ENCODE data around the gene ZMIZ2.
A peak's percentile ranks its signal among the peaks of the same experiment; 100 is the strongest.
"Not testable (repeated sequence)": the region's sequence is repeated elsewhere in the genome, so short reads cannot be mapped to it uniquely, and the experiment has no call there.

The ZMIZ2 gene

DNA sequence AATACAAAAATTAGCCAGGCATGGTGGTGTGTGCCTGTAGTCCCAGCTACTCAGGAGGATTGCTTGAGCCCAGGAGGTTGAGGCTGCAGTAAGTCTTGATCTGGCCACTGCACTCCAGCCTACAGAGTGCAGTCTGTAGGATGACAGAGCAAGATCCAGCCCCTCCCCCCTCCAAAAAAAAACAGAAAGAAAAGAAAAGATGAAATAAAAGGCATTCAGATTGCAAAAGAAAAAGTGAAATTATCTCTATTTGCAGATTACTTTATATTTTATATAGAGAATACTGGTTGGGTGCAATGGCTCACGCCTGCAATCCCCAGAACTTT, 20.7 kb upstream of the ZMIZ2 start:
- no peak for DNase-seq (ENCODE audit: low read depth in 2 of 2)

DNA sequence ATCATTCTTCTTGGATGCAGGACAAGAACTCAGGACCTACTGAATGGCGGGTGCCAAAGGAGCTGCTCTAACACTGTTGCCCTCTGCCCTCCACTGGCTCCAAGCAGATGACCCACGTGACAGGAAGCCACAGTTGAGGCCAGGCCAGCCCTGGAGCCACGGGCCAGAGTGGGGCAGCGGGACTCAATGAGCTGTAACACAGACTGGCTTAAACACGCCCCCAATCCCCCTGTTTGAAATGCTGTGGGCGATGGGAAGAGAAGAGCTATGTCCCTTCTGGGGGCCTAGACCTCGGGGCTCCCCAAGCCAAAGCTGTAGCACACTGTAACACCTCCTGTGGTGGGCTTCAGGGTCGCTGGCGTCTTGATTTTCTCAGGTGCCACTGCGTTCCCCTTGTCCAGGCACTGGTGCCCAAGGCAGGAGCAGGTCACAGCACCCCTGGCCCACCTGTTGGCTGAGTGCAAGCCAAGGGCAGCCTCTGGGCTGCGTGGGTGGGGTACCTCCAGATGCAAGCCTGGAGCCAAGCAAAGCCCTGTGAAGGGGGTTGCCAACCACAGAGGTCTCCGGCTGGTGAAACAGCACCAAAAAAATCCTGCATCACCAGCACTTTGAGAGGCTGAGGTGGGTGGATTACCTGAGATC, 18.6 kb upstream of the ZMIZ2 start:
- DNase-seq (ENCODE audit: low read depth in 2 of 2): no peak

DNA sequence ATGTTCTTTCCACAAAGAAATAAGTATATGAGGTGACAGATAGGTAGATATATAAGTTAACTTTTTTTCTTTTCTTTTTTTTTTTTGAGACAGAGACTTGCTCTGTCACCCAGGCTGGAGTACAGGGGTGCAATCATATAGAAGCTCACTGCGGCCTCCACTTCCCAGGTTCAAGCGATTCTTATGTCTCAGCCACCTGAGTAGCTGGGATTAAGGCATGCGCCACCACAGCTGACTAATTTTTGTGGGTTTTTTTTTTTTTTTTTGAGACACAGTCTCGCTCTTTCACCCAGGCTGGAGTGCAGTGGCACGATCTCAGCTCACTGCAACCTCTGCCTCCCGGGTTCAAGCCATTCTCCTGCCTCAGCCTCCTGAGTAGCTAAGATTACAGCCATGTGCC, 15.7 kb upstream of the ZMIZ2 start:
- not testable (repeated sequence) for DNase-seq (ENCODE audit: low read depth in 2 of 2)

DNA sequence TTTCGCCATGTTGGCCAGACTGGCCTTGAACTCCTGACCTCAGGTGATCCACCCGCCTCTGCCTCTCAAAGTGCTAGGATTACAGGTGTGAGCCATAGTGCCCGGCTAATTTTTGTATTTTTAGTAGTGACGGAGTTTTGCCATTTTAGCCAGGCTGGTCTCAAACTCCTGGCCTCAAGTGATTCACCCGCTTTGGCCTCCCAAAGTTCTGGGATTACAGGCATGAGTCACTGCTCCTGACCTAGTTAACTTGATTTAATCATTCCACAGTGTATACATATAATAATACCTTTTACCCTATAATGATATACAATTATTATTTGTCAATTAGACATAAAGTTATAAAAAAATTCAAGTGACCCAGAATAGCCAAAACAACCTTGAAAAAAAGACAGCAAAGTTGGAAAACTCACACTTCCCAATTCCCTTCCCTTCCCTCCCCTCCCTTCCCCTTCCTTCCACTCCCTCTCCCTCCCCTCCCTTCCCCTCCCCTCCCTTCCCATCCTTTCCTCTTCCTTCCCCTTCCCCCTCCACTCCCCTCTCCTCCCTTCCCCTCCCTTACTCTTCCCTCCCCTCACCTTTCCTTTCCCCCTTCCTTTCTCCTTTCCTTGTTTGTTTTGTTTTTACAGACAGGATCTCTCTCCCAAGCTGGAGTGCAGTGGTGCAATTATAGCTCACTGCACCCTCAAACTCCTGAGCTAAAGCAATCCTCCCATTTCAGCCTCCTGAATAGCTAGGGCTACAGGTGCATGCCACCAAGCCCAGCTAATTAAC, 14.8 kb upstream of the ZMIZ2 start:
- DNase-seq (ENCODE audit: low read depth in 2 of 2): no peak

DNA sequence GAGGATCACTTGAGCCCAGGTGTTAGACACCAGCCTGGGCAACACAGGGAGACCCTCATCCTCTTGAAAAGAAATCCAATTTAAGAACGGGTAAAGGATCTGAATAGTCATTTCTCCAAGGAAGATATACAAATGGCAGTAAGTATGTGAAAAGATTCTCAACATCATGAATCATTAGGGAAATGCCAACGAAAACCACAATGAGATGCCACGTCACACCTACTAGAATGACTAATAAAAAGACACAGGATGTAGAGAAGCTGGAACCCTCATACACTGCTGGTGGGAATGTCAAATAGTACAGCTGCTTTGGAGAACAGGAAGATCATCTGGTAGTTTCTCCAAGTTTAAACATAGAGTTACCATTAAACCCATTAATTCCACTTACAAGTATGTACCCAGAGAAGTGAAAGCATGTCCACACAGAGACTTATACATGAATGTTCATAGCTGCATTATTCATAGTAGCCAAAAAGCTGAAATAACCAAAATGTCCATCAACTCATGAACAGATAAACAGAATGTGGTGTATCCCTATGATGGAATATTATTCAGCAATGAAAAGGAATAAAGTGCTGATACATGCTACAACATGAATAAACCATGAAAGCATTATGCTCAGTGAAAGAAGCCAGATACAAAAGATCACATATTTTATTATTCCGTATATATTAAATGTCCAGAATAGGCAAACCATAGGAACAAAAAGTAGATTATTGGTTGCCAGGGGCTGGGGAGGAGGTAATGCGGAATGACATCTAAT, 13.1 kb upstream of the ZMIZ2 start:
- peak; percentile 14 to 30 for DNase-seq (ENCODE audit: low read depth in 2 of 2)

DNA sequence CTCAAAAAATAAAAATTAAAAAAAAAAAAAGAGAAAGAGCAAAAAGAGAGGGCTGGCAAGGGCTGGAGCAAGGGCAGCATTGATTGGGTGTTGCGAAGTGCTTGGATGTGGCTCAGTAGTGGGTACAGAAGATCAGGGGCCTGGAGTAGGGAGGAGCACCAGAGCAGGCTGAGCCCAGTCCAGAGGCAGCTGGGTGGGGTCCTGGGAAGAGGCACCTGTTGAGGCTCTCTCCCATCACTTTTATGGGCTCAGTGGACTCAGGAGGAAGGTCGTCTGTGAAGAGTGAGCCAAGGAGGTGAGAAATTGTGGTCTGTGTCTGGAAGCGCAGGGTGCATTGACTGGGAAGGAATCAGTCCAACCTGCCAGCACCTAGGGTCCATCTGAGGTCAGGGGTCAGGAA, 11.8 kb upstream of the ZMIZ2 start:
- no peak for DNase-seq (ENCODE audit: low read depth in 2 of 2)

DNA sequence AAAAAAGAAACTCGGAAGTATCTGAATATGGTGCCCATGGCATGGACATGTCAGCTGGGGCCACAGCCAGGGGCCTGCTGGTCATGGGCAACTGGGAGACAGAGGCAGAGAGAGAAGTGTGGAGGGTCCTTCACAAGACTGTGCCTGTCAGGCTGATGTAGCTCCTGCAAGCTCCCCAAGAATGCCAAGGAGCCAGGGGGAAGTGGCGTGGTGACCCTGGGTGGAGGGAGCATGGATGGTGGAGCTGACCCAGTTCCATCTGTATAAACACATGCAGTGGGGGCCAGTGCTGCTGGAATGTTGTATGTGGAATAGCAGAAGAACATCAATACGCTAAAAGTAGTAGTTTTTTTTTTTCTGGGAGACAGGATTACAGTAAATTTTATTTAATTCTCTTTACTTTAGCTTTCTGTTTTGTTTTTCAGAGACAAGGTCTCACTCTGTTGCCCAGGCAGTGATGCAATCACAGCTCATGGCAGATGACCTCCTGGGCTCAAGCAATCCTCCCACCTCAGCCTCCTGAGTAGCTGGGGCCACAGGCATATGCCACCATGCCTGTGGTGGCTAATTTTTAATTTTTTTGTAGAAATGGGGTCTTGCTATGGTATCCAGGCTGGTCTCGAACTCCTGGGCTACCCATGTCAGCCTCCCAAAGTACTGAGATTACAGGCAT, 10.5 kb upstream of the ZMIZ2 start:
- no peak for DNase-seq (ENCODE audit: low read depth in 2 of 2)

DNA sequence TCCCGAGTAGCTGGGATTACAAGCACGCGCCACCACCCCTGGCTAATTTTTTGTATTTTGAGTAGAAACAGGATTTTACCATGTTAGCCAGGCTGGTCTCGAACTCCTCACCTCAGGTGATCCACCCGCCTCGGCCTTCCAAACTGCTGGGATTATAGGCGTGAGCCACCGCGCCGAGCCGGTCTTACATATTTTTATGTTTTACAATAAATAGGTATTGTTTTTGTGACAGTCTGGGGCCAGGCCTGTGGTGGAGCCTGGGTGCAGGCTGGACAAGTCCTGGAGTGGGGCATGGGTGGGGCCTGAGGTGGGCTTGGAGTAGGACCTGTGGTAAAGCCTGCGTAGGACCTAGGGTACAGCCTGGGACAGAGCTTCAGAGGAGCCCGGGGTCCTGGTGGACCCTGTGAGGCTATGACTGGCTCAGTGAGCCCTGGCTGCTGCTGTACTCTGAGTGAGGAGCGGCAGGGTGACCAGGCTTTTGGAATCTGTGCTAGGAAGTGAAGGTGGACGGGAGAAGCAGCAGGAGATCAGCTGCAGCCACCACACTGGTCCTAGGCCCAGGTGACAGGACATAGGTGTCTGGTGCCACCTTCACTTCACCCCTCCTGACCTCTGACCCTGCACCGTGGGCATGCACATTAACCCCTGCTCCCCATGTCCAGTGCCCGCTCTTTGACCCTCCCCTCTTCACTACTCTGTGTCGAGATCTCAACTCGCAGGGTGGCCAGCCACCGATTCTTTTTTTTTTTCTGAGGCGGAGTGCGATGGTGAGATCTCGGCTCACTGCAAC, 9.6 kb upstream of the ZMIZ2 start:
- no peak for DNase-seq (ENCODE audit: low read depth in 2 of 2)

DNA sequence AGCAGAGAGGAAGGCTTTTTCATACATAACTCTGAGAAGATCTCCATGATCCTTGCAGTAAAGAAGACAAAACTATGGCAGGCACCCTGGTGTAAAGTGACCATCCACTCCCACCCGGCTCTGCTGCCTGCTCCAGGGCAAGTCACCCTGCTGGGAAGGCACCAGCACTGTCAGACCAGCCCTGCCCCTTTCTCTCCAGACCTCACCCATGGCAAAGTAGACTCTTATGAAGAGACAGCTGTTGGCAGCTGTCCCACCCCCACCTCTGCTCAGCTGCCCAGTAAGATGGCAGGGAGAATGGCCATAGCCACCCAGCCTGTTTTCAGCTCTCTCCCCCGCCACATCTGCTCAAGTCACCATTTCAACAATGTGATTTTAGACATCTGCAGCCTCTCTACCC, 8.6 kb upstream of the ZMIZ2 start:
- no peak for DNase-seq (ENCODE audit: low read depth in 2 of 2)

DNA sequence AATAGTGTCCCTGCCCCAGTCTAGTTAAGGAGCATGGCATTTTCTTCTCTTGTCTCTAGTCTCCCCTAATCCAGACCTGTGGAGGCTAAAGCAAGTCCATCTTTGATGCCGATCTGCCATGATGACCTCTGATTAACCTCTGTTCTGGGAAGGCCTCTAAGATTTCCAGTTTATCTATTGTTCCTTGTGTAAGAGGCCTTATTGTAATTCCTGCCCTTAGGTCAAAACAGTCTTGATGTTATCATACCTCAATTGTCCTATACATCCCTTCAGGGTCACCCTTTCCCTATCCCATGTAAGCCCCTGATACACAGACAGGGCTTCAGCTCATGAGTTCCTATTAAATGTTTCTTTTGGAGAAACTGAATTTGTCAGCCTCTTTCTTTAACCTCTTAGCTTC, 4.9 kb upstream of the ZMIZ2 start:
- no peak for DNase-seq (ENCODE audit: low read depth in 2 of 2)

DNA sequence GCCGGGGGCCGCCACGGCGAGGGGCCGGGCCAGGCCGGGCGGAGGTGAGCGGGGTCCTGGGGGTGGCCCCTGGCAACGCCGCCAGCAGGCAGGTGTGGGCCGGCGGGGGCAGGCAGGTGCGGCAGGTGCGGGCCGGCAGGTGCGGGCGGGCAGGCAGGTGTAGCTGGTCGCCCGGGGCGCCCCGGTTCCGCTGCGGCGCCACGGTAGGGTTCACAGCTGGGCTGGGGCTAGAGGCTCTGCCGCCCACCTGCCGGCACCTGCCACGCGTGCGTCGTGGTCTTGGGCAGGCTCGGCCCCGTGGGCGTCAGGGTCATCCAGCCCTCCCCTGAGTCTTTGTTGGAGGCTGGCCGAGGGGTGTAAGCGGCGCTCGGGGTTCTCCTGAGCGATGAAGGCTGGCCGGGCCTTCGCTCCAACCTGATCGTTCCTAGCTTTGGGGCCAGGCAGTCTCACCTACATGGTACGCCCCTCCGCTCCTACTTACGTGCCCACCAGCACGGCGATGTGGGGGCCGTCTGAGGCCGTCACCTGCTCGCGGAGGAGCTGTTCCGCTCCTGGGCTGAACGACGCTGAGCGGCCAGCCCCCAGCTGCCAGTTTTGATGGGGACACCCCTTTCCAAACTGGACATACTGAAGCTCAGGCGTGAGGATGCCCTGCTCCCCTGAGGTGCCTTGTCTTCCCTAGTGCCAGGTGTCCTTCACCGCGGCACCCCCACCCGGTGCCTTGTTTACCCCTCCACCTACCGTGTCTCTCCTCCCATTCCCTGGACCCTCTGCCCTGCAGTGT, 493 bp downstream of the ZMIZ2 start:
- DNase-seq (ENCODE audit: low read depth in 2 of 2): no peak

DNA sequence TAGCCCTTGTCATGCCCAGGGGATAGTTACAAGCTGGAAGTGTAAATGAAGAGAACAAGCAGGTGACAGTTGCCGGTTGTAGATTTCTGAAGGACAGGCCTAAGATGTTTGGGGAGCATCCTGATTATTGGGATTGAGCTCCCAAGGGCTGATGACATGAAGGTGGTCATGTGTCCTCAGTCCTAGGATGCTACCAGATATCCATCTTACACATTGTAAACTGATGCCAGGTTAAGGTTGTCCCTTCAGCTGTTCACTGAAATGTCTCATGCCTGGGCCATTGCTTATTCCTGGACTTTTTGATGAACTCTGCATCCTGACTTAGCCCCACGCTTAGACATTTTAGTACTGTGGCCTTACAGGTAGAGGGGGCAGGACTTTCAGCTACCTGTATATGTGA, 1.3 kb downstream of the ZMIZ2 start:
- no peak for DNase-seq (ENCODE audit: low read depth in 2 of 2)

DNA sequence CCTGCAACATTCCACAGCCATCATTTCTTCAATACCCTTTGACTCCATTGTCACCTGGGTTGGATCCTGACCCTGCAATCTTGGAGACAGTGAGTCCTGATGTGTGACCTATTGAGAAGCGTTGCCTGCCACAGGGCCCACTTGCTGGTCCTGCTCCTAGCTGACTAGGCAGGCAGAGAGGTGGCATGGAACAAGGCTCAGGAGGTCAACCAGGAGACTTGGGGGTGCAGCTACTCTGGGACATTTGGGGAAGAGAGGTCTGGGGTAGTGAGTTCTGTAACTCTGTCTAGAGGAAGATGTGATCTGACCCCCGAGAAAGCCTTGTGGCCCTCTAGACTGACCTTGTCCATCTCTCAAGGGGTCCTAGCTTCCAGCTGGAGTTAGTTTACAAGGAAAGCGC, 1.8 kb downstream of the ZMIZ2 start:
- no peak for DNase-seq (ENCODE audit: low read depth in 2 of 2)

DNA sequence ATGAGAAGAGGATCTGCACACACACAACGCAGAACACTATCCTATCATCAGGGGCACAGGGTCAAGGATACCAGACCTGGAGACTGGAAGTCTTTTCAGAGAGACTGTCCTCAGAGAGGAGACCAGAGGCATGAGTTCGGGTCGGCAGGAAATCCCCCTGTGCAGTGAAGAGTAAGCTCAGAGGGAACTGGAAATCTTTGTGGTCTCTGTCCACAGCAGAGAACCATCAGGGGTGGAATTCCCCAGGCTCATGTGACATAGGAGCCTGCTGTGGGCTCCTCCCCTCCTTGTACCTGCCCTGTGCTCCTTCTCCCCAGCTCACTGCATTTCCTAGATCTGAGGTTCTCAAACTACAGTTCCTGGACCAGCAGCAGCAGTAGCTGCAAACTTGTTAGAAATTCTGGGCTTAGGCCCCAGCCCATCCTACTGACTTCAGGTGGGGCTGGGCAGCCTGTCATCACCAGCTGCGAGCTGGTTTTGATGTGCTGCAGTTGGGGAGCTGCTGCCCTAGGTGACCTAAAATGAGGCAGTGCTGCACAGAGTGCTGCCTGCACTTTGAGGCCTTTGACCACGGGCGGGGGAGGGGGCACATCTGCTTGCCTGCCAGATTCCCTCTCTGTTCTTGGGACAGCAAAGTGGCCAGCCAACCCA, 2.4 kb downstream of the ZMIZ2 start:
- DNase-seq (ENCODE audit: low read depth in 2 of 2): peak; percentile 25 to 38

DNA sequence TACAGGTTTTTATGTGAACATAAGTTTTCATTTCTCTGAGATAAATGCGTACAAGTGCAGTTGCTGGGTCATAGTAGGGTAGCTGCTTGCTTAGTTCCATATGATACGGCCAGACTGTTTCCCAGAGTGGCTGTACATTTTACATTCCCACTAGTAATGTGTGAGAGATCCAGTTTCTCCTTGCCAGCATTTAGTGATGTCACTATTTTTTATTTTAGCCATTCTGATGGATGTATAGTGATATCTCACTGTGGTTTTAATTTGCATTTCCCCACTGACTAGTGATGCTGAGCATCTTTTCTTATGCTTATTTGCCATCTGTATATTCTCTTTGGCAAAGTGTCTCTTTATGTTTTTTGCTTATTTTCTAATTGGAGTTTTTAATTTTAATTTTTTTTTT, 4.2 kb downstream of the ZMIZ2 start:
- DNase-seq (ENCODE audit: low read depth in 2 of 2): no peak

DNA sequence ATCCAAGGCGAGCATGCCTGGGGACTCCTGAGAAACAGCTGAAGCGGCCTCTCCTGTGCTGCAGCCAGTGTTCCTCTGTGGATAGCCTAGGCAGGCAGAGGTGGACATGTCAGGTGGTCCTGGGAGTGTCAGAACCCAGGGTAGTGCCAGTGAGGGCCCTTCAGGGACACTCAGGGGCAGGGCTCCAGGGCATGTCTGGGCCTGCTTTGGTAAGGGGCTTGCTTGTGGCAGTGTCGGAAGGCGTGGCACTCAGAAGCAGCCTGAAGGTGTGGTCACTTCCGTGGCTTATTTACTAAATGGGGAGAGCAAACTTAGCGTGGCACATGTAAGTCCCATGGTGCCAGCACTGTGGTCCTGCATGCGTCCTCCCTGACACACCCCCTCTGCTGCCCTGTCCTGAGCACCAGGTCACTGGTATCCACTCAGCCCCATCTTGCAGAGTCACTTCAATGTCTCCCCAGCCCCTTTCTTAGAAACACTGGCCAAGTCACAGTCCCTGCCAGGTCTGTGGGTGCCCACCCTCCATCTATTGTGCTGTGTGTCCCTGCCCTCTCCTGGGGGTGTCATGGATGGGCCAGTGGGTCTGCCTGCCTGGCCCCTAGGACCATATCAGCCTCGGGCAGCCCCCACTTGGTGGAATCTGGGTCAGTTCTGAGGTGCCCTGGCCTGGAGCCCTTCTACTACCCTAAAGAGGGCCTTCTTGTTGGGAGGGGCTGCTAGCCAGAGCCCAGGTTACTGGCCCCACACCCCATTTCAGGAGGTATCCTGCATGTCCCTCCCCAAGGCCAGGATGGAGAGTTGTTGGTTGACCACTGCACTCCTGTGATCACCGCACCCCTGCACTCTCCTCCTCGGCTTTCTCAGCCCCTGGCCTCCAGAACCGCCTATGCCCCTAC, 6.4 kb downstream of the ZMIZ2 start:
- DNase-seq (ENCODE audit: low read depth in 2 of 2): no peak

DNA sequence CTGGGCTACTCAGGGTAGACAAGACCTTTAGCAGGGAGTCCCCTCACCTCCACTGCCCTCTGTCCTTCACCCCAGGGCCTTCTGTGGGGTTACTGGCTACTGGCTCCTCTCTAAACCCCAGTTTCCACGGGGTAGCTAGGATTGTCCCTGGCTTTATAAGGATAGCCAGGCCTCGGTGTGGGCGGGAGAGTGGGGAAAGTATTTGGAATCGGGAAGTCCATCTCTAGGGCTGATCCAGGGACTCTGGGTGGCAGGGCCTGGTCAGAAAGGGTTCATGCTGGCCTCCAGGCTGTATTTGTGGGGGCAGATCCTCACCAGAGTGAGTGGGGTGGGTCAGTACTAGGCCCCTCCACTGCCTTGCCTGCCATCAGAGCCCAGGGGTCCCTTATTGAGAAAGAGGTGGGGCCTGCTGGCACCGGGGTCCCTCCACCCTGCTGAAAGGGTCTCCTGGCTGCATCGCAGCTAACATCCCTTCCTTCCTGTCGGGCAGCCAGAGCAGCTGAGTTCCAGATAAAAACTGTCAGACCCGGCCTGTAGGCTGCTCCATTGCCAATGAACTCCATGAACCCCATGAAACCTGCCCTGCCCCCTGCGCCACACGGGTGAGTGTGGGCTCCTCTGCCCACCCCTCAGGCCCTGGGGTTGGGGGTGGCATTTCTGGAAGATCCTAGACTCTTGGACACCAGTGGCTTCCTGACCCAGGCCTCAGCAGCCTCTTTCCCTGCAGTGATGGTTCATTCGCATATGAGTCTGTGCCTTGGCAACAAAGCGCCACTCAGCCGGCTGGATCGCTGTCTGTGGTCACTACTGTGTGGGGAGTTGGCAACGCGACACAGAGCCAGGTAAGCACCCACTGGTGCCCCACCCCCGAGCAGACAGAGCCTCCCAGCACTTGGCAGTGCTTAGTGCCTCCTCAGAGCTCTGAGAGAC, 7.3 kb downstream of the ZMIZ2 start:
- DNase-seq (ENCODE audit: low read depth in 2 of 2): no peak

DNA sequence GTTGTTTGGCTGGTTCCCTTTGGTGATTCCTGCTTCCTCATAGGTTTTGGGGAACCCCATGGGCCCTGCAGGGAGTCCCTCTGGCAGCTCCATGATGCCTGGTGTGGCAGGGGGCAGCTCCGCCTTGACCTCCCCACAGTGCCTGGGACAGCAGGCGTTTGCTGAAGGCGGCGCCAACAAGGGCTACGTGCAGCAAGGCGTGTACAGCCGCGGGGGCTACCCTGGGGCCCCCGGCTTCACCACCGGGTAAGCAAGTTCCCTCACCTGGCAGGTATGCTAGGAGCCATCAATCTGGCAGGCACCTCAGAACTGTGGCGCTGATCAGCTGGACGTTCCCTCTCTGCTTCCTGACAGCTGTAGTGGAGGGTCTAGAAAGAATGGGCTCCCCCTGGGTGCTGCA, 8.3 kb downstream of the ZMIZ2 start:
- no peak for DNase-seq (ENCODE audit: low read depth in 2 of 2)

Data from activated CD4-positive, alpha-beta T cell treated with anti-CD3 and anti-CD28 coated beads for 24 hours (primary cell).